Activated gamma-delta T cell treated with Interleukin-2 at 50 U/mL for 16 hours (primary cell): ENCODE data around the gene PDSS2.

Experiments
- DNase-seq: peaks from one replicate; pipeline ENCODE4 v3.0.0-alpha.2; 2020

PDSS2 gene

GRCh38 chr6:107114213-107114925 is 345.0 kb downstream of the PDSS2 start:
- DNase-seq: peak; percentile 57

DNA sequence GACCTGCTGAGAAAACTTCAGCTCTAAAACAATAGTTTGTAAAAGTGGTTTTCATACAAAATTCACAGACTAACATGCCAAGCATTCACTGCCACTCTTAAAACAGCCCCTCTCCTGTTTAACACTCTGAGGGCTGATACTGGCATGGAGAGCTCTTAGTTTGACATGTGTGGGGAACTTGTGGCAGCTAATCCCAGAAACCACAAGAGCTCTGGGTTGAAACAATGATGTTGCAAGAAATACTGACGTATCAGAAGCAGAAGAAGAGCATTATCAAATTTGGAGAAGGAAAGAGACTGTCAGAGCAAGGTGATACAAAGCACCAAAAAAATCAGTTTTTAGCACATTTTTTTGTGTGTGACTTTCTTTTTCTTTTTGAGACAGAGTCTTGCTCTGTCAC is 349.2 kb downstream of the PDSS2 start:
- DNase-seq: no peak

GRCh38 chr6:107108201-107108890 is 351.0 kb downstream of the PDSS2 start:
- no peak for DNase-seq

- no peak for DNase-seq
Measured at GRCh38 chr6:107107791-107108190, 351.6 kb downstream of the PDSS2 start.

- no peak for DNase-seq
Measured at GRCh38 chr6:107106165-107106564, 353.2 kb downstream of the PDSS2 start.

DNA sequence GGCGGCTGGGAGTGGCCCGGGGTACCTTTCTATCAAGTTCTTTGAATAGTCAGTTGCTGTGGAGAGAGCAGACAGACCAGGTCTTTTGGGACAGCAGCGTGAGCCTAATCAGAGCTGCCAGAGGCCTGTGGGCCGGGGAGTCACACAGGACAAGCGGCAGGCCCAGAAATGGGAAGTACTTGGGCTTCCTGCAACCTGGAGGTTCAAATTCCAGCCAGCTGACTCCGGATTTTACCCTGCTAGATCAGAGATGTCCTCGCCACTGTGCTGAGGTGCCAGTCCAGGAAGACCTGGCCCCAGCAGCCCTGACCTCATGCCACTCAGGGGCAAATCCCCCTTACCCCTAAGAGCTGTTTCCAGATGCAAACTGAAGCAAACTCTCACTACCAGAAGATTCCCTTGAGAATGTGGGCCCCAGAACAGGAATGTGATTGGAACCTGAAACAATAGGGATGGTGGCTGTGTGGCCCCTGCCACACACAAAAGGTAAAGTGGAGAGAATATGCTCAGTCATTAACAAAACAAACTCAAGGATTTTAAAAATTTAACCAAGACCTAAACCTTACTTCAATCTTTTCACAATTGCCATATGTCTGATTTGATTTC is 353.8 kb downstream of the PDSS2 start:
- DNase-seq: no peak

- no peak for DNase-seq
Measured at GRCh38 chr6:107103082-107103481, 356.3 kb downstream of the PDSS2 start.
